H9 (cell line): Measurements from ENCODE around the gene SREK1IP1. TPM values are rescaled to one million over a fixed set of nuclear protein-coding genes. Genes with fewer than 3 reads are reported as not detected.

Experiments used
- DNase-seq: peaks from one replicate; pipeline ENCODE4 v3.0.0-alpha.2; 2017
- H2AFZ ChIP-seq: one replicate; pipeline ENCODE4 v1.6.1; 2013; ENCODE audit warnings: mild to moderate bottlenecking, low read length, control low read depth, moderate library complexity
- H2AK5ac ChIP-seq: 2 replicates; pipeline ENCODE4 v1.6.1; 2013; ENCODE audit warnings: low read length, control low read depth, mixed read lengths; ENCODE audit not compliant: insufficient read length
- H2BK120ac ChIP-seq: one replicate; pipeline ENCODE4 v1.6.1; 2013; ENCODE audit warnings: low read depth, mild to moderate bottlenecking, low read length, control low read depth, inconsistent platforms; ENCODE audit not compliant: poor library complexity, severe bottlenecking
- H2BK12ac ChIP-seq: 2 replicates; pipeline ENCODE4 v1.6.1; 2013; ENCODE audit warnings: low read length, control low read depth, mixed read lengths, low read depth; ENCODE audit not compliant: insufficient read length
- H2BK15ac ChIP-seq: 2 replicates; pipeline ENCODE4 v1.6.1; 2013; ENCODE audit warnings: low read depth, low read length, control low read depth
- H2BK20ac ChIP-seq: one replicate; pipeline ENCODE4 v1.6.1; 2013; ENCODE audit warnings: low read depth, mild to moderate bottlenecking, low read length, control low read depth, inconsistent platforms; ENCODE audit not compliant: poor library complexity, severe bottlenecking
- H2BK5ac ChIP-seq: 2 replicates; pipeline ENCODE4 v1.6.1; 2013; ENCODE audit warnings: low read length, control low read depth, mixed read lengths; ENCODE audit not compliant: insufficient read length
- H3K14ac ChIP-seq: 2 replicates; pipeline ENCODE4 v1.6.1; 2013; ENCODE audit warnings: low read length, control low read depth; ENCODE audit not compliant: insufficient read depth
- H3K18ac ChIP-seq: 2 replicates; pipeline ENCODE4 v1.6.1; 2013; ENCODE audit warnings: low read depth, mild to moderate bottlenecking, mixed read lengths, low read length, control low read depth; ENCODE audit not compliant: insufficient read length
- H3K23ac ChIP-seq: 2 replicates; pipeline ENCODE4 v1.6.1; 2013; ENCODE audit warnings: low read length, control low read depth, mixed read lengths, low read depth; ENCODE audit not compliant: insufficient read length
- H3K23me2 ChIP-seq: 2 replicates; pipeline ENCODE4 v1.6.1; 2013; ENCODE audit warnings: low read depth, mild to moderate bottlenecking, mixed read lengths, low read length, control low read depth; ENCODE audit not compliant: insufficient read length, poor library complexity, severe bottlenecking
- H3K27ac ChIP-seq: 2 replicates; pipeline ENCODE4 v1.5.1; 2013; ENCODE audit warnings: low read length, control low read depth, mixed read lengths, low read depth; ENCODE audit not compliant: insufficient read length
- H3K27me3 ChIP-seq: 2 replicates; pipeline ENCODE4 v1.6.1; 2013; ENCODE audit warnings: low read length, control low read depth, inconsistent platforms; ENCODE audit not compliant: insufficient read depth
- H3K4ac ChIP-seq: 2 replicates; pipeline ENCODE4 v1.6.1; 2013; ENCODE audit warnings: low read depth, mild to moderate bottlenecking, control low read depth, inconsistent platforms, low read length, moderate library complexity
- H3K4me1 ChIP-seq: 2 replicates; pipeline ENCODE4 v1.6.1; 2013; ENCODE audit warnings: low read length, control low read depth, inconsistent platforms; ENCODE audit not compliant: insufficient read depth
- H3K4me2 ChIP-seq: 2 replicates; pipeline ENCODE4 v1.6.1; 2013; ENCODE audit warnings: low read length, control low read depth, mixed read lengths; ENCODE audit not compliant: insufficient read length, insufficient read depth
- H3K56ac ChIP-seq: 2 replicates; pipeline ENCODE4 v1.6.1; 2013; ENCODE audit warnings: low read depth, mild to moderate bottlenecking, mixed read lengths, low read length, control low read depth; ENCODE audit not compliant: insufficient read length
- H3K79me1 ChIP-seq: 2 replicates; pipeline ENCODE4 v1.6.1; 2013; ENCODE audit warnings: low read depth, mild to moderate bottlenecking, moderate library complexity, low read length, control low read depth, inconsistent platforms; ENCODE audit not compliant: insufficient read depth, poor library complexity, severe bottlenecking
- H3K79me2 ChIP-seq: 2 replicates; pipeline ENCODE4 v1.6.1; 2013; ENCODE audit warnings: low read length, control low read depth, inconsistent platforms; ENCODE audit not compliant: insufficient read depth
- H3K9ac ChIP-seq: 2 replicates; pipeline ENCODE4 v1.6.1; 2013; ENCODE audit warnings: low read length, control low read depth, mixed read lengths; ENCODE audit not compliant: insufficient read length; ENCODE audit errors: extremely low read depth
- H3K9me3 ChIP-seq: one replicate; pipeline ENCODE4 v1.6.1; 2013; ENCODE audit warnings: low read depth, low read length, inconsistent platforms; ENCODE audit not compliant: control insufficient read depth
- H3T11ph ChIP-seq: one replicate; pipeline ENCODE4 v1.6.1; 2013; ENCODE audit warnings: mild to moderate bottlenecking, low read length, control low read depth, inconsistent platforms
- H4K20me1 ChIP-seq: one replicate; pipeline ENCODE4 v1.6.1; 2013; ENCODE audit not compliant: control insufficient read depth, insufficient read length, insufficient read depth
- H4K5ac ChIP-seq: 2 replicates; pipeline ENCODE4 v1.6.1; 2013; ENCODE audit warnings: low read depth, mild to moderate bottlenecking, mixed read lengths, low read length, control low read depth; ENCODE audit not compliant: insufficient read length
- H4K8ac ChIP-seq: replicated peaks from 2 replicates; pipeline ENCODE4 v1.6.1; 2013; ENCODE audit warnings: low read length, control low read depth, mixed read lengths, low read depth; ENCODE audit not compliant: insufficient read length
- H4K91ac ChIP-seq: 2 replicates; pipeline ENCODE4 v1.6.1; 2013; ENCODE audit warnings: low read depth, mild to moderate bottlenecking, moderate library complexity, mixed read lengths, low read length, control low read depth; ENCODE audit not compliant: insufficient read length
- H3K27ac Mint-ChIP-seq, 3 experiments: 2 replicates in 2 of 3; 3 replicates in 1 of 3; pipeline ENCODE4 v1.8.0; 2020 to 2021; ENCODE audit warnings: mixed read lengths in 3 of 3, mild to moderate bottlenecking in 1 of 3, moderate library complexity in 1 of 3
- H3K27me3 Mint-ChIP-seq: 2 replicates; pipeline ENCODE4 v1.8.0; 2021; ENCODE audit warnings: low read depth, mild to moderate bottlenecking, moderate library complexity, mixed read lengths
- H3K36me3 Mint-ChIP-seq, 3 experiments: 2 replicates in 2 of 3; 3 replicates in 1 of 3; pipeline ENCODE4 v1.8.0; 2020 to 2021; ENCODE audit warnings: low read depth in 3 of 3, mixed read lengths in 3 of 3; ENCODE audit not compliant: insufficient read depth in 1 of 3
- H3K4me1 Mint-ChIP-seq, 2 experiments: 2 replicates each; pipeline ENCODE4 v1.8.0; 2020; ENCODE audit warnings: mixed read lengths in 2 of 2
- H3K4me3 Mint-ChIP-seq, 2 experiments: 2 replicates in 1 of 2; 3 replicates in 1 of 2; pipeline ENCODE4 v1.8.0; 2020 to 2021; ENCODE audit warnings: mild to moderate bottlenecking in 2 of 2, mixed read lengths in 2 of 2, moderate library complexity in 1 of 2
- H3K9me3 Mint-ChIP-seq, 2 experiments: 2 replicates in 1 of 2; 3 replicates in 1 of 2; pipeline ENCODE4 v1.8.0; 2020; ENCODE audit warnings: mild to moderate bottlenecking in 2 of 2, mixed read lengths in 2 of 2, moderate library complexity in 1 of 2
- WGBS: extraction: QIAGEN DNeasy Blood & Tissue Kit; methylation state at CpG from one replicate; pipeline ENCODE4 v1.1.7; 2013; ENCODE audit warnings: missing lambda C conversion rate, low lambda C conversion rate, mixed read lengths; ENCODE audit not compliant: insufficient read length; ENCODE audit errors: extremely low coverage; 5-methylcytosine and 5-hydroxymethylcytosine counted together
- total RNA-seq: library from RNA; stranded (reverse); gene quantifications from 2 replicates; pipeline ENCODE4 v1.2.1, GENCODE V29; 2021
- TF ChIP-seq, protein P1 (sequence below): fragments of 200-600 bp; sonication (generic); conservative IDR thresholded peaks from 3 replicates; pipeline ENCODE4 v1.8.0; 2021; ENCODE audit warnings: antibody characterized with exemption, mild to moderate bottlenecking

SREK1IP1 gene
- total RNA-seq, 1 experiment from 2014 or later = 28.6 TPM

GRCh38 chr5:64814073-64814472, 45.6 kb upstream of the SREK1IP1 start:
- Histone ChIP-seq H3K23me2 (no peaks in the 10 kb centered on the region), H3K4ac (no peak overlapping the region), H2AK5ac (no peak overlapping the region), H3K23ac (no peak overlapping the region), H3K79me1 (no peaks in the 10 kb centered on the region), H2AFZ (no peak overlapping the region), H3K9me3 (no peaks in the 10 kb centered on the region), H3K79me2 (no peaks in the 10 kb centered on the region), H2BK20ac (no peak overlapping the region), H3K9ac (no peak overlapping the region), H3K56ac (no peak overlapping the region), H3K4me2 (no peak overlapping the region), H3K14ac (no peak overlapping the region), H3K27ac (no peak overlapping the region), H3K18ac (no peak overlapping the region), H4K91ac (no peak overlapping the region), H2BK15ac (no peak overlapping the region), H2BK5ac (no peak overlapping the region), H3K27me3 (no peaks in the 10 kb centered on the region), H2BK120ac (no peak overlapping the region), H3T11ph (no peak overlapping the region), H2BK12ac (no peak overlapping the region), H4K5ac (no peak overlapping the region), H3K4me1 (no peaks in the 10 kb centered on the region; the same call in 1 of the 2 replicates), H4K20me1 (no peaks in the 10 kb centered on the region), H4K8ac (no peak overlapping the region)
- TF ChIP-seq, protein P1, sequence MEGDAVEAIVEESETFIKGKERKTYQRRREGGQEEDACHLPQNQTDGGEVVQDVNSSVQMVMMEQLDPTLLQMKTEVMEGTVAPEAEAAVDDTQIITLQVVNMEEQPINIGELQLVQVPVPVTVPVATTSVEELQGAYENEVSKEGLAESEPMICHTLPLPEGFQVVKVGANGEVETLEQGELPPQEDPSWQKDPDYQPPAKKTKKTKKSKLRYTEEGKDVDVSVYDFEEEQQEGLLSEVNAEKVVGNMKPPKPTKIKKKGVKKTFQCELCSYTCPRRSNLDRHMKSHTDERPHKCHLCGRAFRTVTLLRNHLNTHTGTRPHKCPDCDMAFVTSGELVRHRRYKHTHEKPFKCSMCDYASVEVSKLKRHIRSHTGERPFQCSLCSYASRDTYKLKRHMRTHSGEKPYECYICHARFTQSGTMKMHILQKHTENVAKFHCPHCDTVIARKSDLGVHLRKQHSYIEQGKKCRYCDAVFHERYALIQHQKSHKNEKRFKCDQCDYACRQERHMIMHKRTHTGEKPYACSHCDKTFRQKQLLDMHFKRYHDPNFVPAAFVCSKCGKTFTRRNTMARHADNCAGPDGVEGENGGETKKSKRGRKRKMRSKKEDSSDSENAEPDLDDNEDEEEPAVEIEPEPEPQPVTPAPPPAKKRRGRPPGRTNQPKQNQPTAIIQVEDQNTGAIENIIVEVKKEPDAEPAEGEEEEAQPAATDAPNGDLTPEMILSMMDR = no peak
- Mint-ChIP-seq H3K9me3 (no peaks in the 10 kb centered on the region), H3K4me3 (no peak overlapping the region), H3K27me3 (no peaks in the 10 kb centered on the region), H3K4me1 (peaks cover 13 to 16% of the 10 kb centered on the region in 2 experiments), H3K36me3 (no peaks in the 10 kb centered on the region), H3K27ac (peak overlapping the region in 1 of 3 experiments; percentile 36; a peak in 1 of 7 replicates)
- no CpG with 5 or more reads among the region's 2 CpGs for WGBS
- no peak for DNase-seq
